ENCODE results near the gene BCAP31. TPM values are rescaled to one million over a fixed set of nuclear protein-coding genes. Genes with fewer than 3 reads are reported as not detected.
A peak's percentile ranks its signal among the peaks of the same experiment; 100 is the strongest.
"Not testable (repeated sequence)": the region's sequence is repeated elsewhere in the genome, so short reads cannot be mapped to it uniquely, and the experiment has no call there.

BCAP31 gene
- total RNA-seq, 1 donor from 2014 or later = 83.0 TPM

DNA sequence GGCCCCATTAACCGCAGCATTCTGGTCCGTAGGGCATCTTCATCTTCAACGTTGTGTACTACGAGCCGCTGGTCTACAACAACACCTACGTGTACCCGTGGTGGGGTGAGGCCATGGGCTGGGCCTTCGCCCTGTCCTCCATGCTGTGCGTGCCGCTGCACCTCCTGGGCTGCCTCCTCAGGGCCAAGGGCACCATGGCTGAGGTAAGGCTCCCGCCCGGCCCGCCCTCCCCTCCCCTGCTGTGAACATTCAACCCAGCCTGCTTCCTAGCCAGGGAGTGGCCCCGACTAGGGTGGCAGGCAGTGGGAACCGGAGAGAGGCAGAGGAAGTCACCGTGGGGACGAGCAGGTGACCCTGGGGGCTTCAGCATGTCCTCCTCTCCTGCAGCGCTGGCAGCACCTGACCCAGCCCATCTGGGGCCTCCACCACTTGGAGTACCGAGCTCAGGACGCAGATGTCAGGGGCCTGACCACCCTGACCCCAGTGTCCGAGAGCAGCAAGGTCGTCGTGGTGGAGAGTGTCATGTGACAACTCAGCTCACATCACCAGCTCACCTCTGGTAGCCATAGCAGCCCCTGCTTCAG lies 29.4 kb downstream of the BCAP31 start:
- peaks cover 3 to 13% (median 6%) of the 10 kb centered on the region in 3 donors for H3K36me3 ChIP-seq (ENCODE audit: control insufficient read depth in 3 of 3, insufficient read depth in 3 of 3, low read length in 3 of 3)
- H3K9ac ChIP-seq (ENCODE audit: low read depth in 1 of 3, low read length in 3 of 3) = peak overlapping the region in 1 of 3 donors; percentile 60
- peaks cover 18 to 86% (median 72%) of the 10 kb centered on the region in 3 donors for H3K4me1 ChIP-seq (ENCODE audit: control insufficient read depth in 3 of 3, insufficient read depth in 3 of 3, low read length in 3 of 3)
- H3K9me3 ChIP-seq (ENCODE audit: control insufficient read depth in 3 of 3, low read length in 3 of 3) = no peaks in the 10 kb centered on the region
- no peak overlapping the region for H3K27ac ChIP-seq (ENCODE audit: low read depth, low read length)
- no peaks in the 10 kb centered on the region for H3K27me3 ChIP-seq (ENCODE audit: control insufficient read depth in 3 of 3, insufficient read depth in 3 of 3, low read length in 3 of 3)
- no peak overlapping the region for H3K4me3 ChIP-seq (ENCODE audit: low read length in 3 of 3)

DNA sequence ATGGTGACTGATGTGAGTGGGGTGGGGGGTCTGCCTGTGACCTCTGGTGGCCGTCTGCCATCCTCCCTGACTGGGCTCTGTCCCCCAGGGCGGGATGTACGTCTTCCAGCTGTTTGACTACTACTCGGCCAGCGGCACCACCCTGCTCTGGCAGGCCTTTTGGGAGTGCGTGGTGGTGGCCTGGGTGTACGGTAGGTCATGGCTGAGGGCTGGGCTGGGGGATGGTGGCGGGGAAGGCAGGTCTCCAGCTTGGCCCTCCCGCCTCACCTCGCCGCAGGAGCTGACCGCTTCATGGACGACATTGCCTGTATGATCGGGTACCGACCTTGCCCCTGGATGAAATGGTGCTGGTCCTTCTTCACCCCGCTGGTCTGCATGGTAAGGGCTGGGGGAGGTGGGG lies 29.9 kb downstream of the BCAP31 start:
- peaks cover 4 to 13% (median 8%) of the 10 kb centered on the region in 3 donors for H3K36me3 ChIP-seq (ENCODE audit: control insufficient read depth in 3 of 3, insufficient read depth in 3 of 3, low read length in 3 of 3)
- H3K27me3 ChIP-seq (ENCODE audit: control insufficient read depth in 3 of 3, insufficient read depth in 3 of 3, low read length in 3 of 3); H3K4me3 ChIP-seq (ENCODE audit: low read length in 3 of 3); H3K27ac ChIP-seq (ENCODE audit: low read depth, low read length); H3K9me3 ChIP-seq (ENCODE audit: control insufficient read depth in 3 of 3, low read length in 3 of 3): not testable (repeated sequence)
- H3K4me1 ChIP-seq (ENCODE audit: control insufficient read depth in 3 of 3, insufficient read depth in 3 of 3, low read length in 3 of 3) = peaks cover 19 to 84% (median 70%) of the 10 kb centered on the region in 3 donors
- H3K9ac ChIP-seq (ENCODE audit: low read depth in 1 of 3, low read length in 3 of 3) = peak overlapping the region in 1 of 3 donors; percentile 33

DNA sequence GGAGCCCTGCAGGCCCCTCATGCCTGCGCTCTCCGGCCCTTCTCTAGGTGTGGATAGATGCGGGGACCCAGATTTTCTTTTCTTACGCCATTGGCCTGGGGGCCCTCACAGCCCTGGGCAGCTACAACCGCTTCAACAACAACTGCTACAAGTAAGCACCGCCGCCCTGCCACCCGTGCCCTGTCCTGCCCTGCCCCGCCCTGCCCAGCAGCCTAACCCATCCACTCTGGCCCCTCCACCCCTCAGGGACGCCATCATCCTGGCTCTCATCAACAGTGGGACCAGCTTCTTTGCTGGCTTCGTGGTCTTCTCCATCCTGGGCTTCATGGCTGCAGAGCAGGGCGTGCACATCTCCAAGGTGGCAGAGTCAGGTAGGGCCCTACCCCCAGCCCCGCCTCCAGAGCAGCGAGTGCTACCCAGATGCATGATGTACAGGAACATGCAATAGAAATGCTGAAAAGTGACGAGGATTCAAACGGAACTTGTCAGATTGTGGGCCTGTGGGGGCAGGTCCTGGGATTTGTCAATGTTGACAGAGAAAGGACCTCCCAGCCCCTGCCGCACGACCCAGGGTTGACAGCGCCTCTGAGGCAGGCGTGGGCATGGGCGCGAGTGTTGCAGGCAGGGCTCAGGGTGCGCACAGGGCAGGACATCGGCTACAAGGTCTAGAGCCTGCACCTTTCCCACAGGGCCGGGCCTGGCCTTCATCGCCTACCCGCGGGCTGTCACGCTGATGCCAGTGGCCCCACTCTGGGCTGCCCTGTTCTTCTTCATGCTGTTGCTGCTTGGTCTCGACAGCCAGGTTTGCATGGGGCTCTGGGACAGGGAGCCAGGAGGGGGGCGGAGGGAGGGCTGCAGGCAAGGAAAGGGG lies 30.7 kb downstream of the BCAP31 start:
- H3K36me3 ChIP-seq (ENCODE audit: control insufficient read depth in 3 of 3, insufficient read depth in 3 of 3, low read length in 3 of 3) = peaks cover 4 to 13% (median 8%) of the 10 kb centered on the region in 3 donors

DNA sequence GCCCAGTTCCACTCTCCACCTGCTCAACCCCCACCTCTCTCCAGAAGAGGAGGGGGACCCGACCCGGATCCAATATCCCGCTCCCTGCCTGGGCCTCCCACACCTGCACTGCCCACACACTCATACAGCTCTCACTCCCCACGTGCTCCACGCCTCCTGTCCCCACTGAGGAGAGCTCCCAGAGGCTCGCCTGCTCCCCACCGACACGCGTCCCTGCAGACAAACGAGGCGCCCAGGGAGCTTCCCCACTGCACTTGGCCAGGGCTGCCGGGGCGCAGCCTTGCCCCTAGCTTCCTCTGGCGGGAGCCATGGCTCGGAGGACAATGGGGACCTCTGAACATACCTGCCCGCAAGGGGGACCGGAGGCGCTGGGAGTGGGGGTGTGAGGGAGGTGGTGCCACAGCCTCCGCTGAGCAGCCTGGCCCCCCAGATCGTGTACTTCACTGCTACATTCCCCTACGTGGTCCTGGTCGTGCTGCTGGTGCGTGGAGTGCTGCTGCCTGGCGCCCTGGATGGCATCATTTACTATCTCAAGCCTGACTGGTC lies 31.5 kb downstream of the BCAP31 start:
- Histone ChIP-seq H3K9me3 (ENCODE audit: control insufficient read depth in 3 of 3, low read length in 3 of 3) (no peaks in the 10 kb centered on the region), H3K27ac (ENCODE audit: low read depth, low read length) (no peak overlapping the region), H3K4me3 (ENCODE audit: low read length in 3 of 3) (no peak overlapping the region), H3K9ac (ENCODE audit: low read depth in 1 of 3, low read length in 3 of 3) (peak overlapping the region in 1 of 3 donors; percentile 40), H3K36me3 (ENCODE audit: control insufficient read depth in 3 of 3, insufficient read depth in 3 of 3, low read length in 3 of 3) (peaks cover 4 to 13% (median 8%) of the 10 kb centered on the region in 3 donors), H3K4me1 (ENCODE audit: control insufficient read depth in 3 of 3, insufficient read depth in 3 of 3, low read length in 3 of 3) (peaks cover 17 to 70% (median 56%) of the 10 kb centered on the region in 3 donors), H3K27me3 (ENCODE audit: control insufficient read depth in 3 of 3, insufficient read depth in 3 of 3, low read length in 3 of 3) (no peaks in the 10 kb centered on the region)

More for the DNA sequence above, 30.7 kb downstream of the BCAP31 start:
- no peaks in the 10 kb centered on the region for H3K9me3 ChIP-seq (ENCODE audit: control insufficient read depth in 3 of 3, low read length in 3 of 3)
- no peaks in the 10 kb centered on the region for H3K27me3 ChIP-seq (ENCODE audit: control insufficient read depth in 3 of 3, insufficient read depth in 3 of 3, low read length in 3 of 3)
- H3K9ac ChIP-seq (ENCODE audit: low read depth in 1 of 3, low read length in 3 of 3) = peak overlapping the region in 1 of 3 donors; percentile 40
- peaks cover 17 to 76% (median 62%) of the 10 kb centered on the region in 3 donors for H3K4me1 ChIP-seq (ENCODE audit: control insufficient read depth in 3 of 3, insufficient read depth in 3 of 3, low read length in 3 of 3)
- H3K4me3 ChIP-seq (ENCODE audit: low read length in 3 of 3) = no peak overlapping the region
- no peak overlapping the region for H3K27ac ChIP-seq (ENCODE audit: low read depth, low read length)

DNA sequence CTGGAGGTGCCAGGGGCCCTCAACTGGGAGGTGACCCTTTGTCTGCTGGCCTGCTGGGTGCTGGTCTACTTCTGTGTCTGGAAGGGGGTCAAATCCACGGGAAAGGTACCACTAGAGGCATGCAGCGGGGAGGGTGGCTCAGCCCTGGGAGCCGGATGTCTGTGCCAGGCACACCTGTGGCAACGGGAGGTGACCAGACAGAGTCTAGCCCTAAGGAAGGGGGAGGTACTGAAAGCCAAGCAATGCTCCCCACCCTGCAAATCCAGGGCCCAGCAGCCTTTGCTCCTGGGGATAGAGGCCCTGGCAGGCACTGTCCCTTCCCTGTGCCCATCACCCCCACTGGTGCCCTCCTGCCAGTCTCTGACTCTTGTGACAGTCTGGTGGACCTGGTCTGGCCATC lies 32.2 kb downstream of the BCAP31 start:
- no peaks in the 10 kb centered on the region for H3K9me3 ChIP-seq (ENCODE audit: control insufficient read depth in 3 of 3, low read length in 3 of 3)
- no peak overlapping the region for H3K4me3 ChIP-seq (ENCODE audit: low read length in 3 of 3)
- H3K27ac ChIP-seq (ENCODE audit: low read depth, low read length) = no peak overlapping the region
- H3K36me3 ChIP-seq (ENCODE audit: control insufficient read depth in 3 of 3, insufficient read depth in 3 of 3, low read length in 3 of 3) = peaks cover 4 to 13% (median 8%) of the 10 kb centered on the region in 3 donors
- peaks cover 17 to 63% (median 56%) of the 10 kb centered on the region in 3 donors for H3K4me1 ChIP-seq (ENCODE audit: control insufficient read depth in 3 of 3, insufficient read depth in 3 of 3, low read length in 3 of 3)
- no peaks in the 10 kb centered on the region for H3K27me3 ChIP-seq (ENCODE audit: control insufficient read depth in 3 of 3, insufficient read depth in 3 of 3, low read length in 3 of 3)
- peak overlapping the region in 1 of 3 donors; percentile 60 for H3K9ac ChIP-seq (ENCODE audit: low read depth in 1 of 3, low read length in 3 of 3)

DNA sequence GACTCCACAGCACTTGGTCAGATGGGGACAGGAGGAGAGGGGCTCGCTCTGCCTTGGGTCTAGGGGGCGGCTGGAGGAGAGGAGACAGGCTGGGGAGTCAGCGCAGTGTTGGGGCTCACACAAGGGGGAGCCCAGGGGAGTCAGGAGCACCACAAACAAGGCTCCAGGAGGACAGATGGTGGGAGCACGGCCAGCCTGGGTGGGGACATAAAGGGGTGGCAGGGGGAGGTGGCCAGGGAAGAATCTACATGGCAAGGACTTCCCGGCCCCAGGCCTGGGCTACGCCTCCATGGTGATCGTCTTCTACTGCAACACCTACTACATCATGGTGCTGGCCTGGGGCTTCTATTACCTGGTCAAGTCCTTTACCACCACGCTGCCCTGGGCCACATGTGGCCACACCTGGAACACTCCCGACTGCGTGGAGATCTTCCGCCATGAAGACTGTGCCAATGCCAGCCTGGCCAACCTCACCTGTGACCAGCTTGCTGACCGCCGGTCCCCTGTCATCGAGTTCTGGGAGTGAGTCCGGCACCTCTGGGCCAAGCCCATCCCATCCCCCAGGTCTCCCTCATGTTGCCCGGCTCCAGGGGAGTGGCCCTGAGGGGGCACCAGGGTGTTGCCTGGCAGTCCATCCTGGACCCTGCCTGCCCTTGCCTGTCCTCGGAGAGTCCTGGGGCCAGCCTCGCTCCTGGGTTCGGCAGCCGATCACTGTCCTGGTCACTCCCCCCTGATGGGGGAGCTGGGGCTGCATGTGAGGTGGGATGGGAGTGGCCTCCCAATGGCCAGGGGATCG lies 33.0 kb downstream of the BCAP31 start:
- H3K27ac ChIP-seq (ENCODE audit: low read depth, low read length); H3K9me3 ChIP-seq (ENCODE audit: control insufficient read depth in 3 of 3, low read length in 3 of 3); H3K27me3 ChIP-seq (ENCODE audit: control insufficient read depth in 3 of 3, insufficient read depth in 3 of 3, low read length in 3 of 3): not testable (repeated sequence)
- Histone ChIP-seq H3K4me3 (ENCODE audit: low read length in 3 of 3) (peak overlapping the region in 1 of 3 donors; percentile 27), H3K9ac (ENCODE audit: low read depth in 1 of 3, low read length in 3 of 3) (peak overlapping the region in 1 of 3 donors; percentile 85), H3K4me1 (ENCODE audit: control insufficient read depth in 3 of 3, insufficient read depth in 3 of 3, low read length in 3 of 3) (peaks cover 16 to 56% (median 51%) of the 10 kb centered on the region in 3 donors), H3K36me3 (ENCODE audit: control insufficient read depth in 3 of 3, insufficient read depth in 3 of 3, low read length in 3 of 3) (peaks cover 4 to 13% (median 8%) of the 10 kb centered on the region in 3 donors)

DNA sequence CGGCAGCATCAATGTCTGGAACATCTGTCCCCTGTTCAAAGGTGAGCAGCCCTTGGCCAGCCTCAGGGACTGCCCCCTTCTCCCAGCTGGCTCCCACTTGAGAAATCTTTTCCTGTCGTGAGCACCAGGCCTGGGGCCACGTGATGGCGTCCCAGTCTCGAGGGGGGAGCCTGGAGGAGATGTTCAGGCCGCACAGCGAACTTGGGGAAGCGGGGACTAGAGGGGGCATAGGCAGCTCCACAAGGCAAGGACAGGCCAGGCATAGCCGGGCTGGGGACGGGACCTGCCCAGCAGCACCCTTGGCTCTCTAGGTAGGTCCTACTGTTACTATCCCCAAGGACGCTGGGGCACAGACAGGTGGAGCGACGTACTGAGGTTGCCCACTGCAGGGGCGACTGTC lies 33.7 kb downstream of the BCAP31 start:
- Histone ChIP-seq H3K4me1 (ENCODE audit: control insufficient read depth in 3 of 3, insufficient read depth in 3 of 3, low read length in 3 of 3) (peaks cover 12 to 48% (median 44%) of the 10 kb centered on the region in 3 donors), H3K9me3 (ENCODE audit: control insufficient read depth in 3 of 3, low read length in 3 of 3) (no peaks in the 10 kb centered on the region), H3K27me3 (ENCODE audit: control insufficient read depth in 3 of 3, insufficient read depth in 3 of 3, low read length in 3 of 3) (peaks cover 0 to under 1% (median 0%) of the 10 kb centered on the region in 3 donors), H3K36me3 (ENCODE audit: control insufficient read depth in 3 of 3, insufficient read depth in 3 of 3, low read length in 3 of 3) (peaks cover 2 to 10% (median 8%) of the 10 kb centered on the region in 3 donors), H3K27ac (ENCODE audit: low read depth, low read length) (peak overlapping the region; percentile 70), H3K9ac (ENCODE audit: low read depth in 1 of 3, low read length in 3 of 3) (peak overlapping the region in 2 of 3 donors; percentile 70 to 85), H3K4me3 (ENCODE audit: low read length in 3 of 3) (peak overlapping the region in 2 of 3 donors; percentile 67)

DNA sequence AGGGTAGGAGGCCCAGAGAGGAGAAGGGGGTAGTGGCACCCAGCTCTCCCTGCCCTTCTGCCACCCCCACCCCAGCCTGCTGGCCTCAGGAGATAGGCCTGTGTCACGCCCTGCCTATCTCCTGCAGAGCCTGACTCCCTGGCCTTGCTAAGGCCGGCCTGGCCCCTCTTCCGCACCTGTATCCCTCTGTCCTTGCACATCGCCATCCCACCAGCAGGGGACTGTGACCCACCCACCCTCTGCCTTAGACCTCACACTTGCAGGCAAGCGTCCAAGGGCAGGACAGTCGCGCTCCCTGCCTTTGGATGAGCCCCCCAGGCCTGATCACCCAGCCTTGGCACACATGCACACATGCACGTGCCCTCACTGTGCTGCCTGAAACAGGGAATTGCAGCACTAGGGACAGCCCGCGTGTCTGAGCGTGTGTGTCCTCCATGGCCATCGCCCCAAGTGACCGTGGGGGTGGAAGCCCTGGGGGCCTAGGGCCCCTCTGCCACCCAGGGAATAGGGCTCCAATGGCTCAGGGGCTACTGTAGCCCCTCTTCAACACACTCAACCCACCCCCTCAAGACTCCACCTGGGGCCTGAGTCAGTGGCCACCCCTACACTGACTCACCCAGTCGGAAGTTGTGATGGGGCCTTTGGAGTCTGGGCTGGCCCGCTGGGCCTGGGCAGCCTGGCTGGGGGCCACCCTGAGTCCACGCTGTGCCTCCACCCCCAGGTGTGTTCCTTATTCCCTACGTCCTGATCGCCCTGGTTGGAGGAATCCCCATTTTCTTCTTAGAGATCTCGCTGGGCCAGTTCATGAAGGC lies 34.3 kb downstream of the BCAP31 start:
- Histone ChIP-seq H3K27ac (ENCODE audit: low read depth, low read length) (peak overlapping the region; percentile 70), H3K9ac (ENCODE audit: low read depth in 1 of 3, low read length in 3 of 3) (peak overlapping the region; percentile 68 to 85 (median 70)), H3K4me3 (ENCODE audit: low read length in 3 of 3) (peak overlapping the region; percentile 67)

More for the DNA sequence above, 34.3 kb downstream of the BCAP31 start:
- Histone ChIP-seq H3K4me1 (ENCODE audit: control insufficient read depth in 3 of 3, insufficient read depth in 3 of 3, low read length in 3 of 3) (peaks cover 12 to 43% (median 41%) of the 10 kb centered on the region in 3 donors), H3K27me3 (ENCODE audit: control insufficient read depth in 3 of 3, insufficient read depth in 3 of 3, low read length in 3 of 3) (peaks cover 0 to 3% (median 0%) of the 10 kb centered on the region in 3 donors), H3K9me3 (ENCODE audit: control insufficient read depth in 3 of 3, low read length in 3 of 3) (no peaks in the 10 kb centered on the region), H3K36me3 (ENCODE audit: control insufficient read depth in 3 of 3, insufficient read depth in 3 of 3, low read length in 3 of 3) (peaks cover 2 to 8% (median 8%) of the 10 kb centered on the region in 3 donors)

All from skeletal muscle tissue (tissue), 4 donors.